ENCODE results near the gene CLTA. TPM values are rescaled to one million over a fixed set of nuclear protein-coding genes. Genes with fewer than 3 reads are reported as not detected.
"Not testable (repeated sequence)": the region's sequence is repeated elsewhere in the genome, so short reads cannot be mapped to it uniquely, and the experiment has no call there.

CLTA gene
- total RNA-seq, 2 experiments from 2014 or later = 156 to 158 TPM

- Mint-ChIP-seq H3K27ac (peak overlapping the region; percentile 67), H3K9me3 (peaks cover 17% of the 10 kb centered on the region), H3K36me3 (ENCODE audit: low read depth) (peaks cover 70% of the 10 kb centered on the region), H3K4me1 (peaks cover 91% of the 10 kb centered on the region), H3K4me3 (no peak overlapping the region), H3K27me3 (no peaks in the 10 kb centered on the region)
- CTCF ChIA-PET = interaction anchor here (0.8 to 6.8 kb wide), 6 partner anchors 8 to 46 kb away, joined by 3 to 37 read pairs (median 5); partner anchors contain the start of genes CCIN and GLIPR2
- POLR2A ChIA-PET = no interaction called here
- no peak for DNase-seq
Observed at GRCh38 chr9:36149197-36149596, 41.5 kb upstream of the CLTA start.

GRCh38 chr9:36150574-36151315 is 40.0 kb upstream of the CLTA start:
- Mint-ChIP-seq H3K27me3 (no peaks in the 10 kb centered on the region), H3K4me3 (peak overlapping the region; percentile 73), H3K27ac (peak overlapping the region; percentile 98), H3K4me1 (peaks cover 82% of the 10 kb centered on the region), H3K9me3 (peaks cover 12% of the 10 kb centered on the region), H3K36me3 (ENCODE audit: low read depth) (peaks cover 65% of the 10 kb centered on the region)
- no peak for DNase-seq
- CTCF ChIA-PET = interaction anchor here (2.9 to 6.8 kb wide), 2 partner anchors 13 to 16 kb away, joined by 19 to 37 read pairs; partner anchors contain the start of gene GLIPR2
- POLR2A ChIA-PET = interaction anchor here (1.3 kb wide), 1 partner anchor 14 kb away, joined by 4 read pairs; the partner anchor contains the start of gene GLIPR2

GRCh38 chr9:36151316-36152210 is 39.2 kb upstream of the CLTA start:
- H3K4me1 Mint-ChIP-seq = peaks cover 74% of the 10 kb centered on the region
- ChIA-PET CTCF (interaction anchor here (2.9 to 6.8 kb wide), 2 partner anchors 14 to 15 kb away, joined by 19 to 37 read pairs; partner anchors contain the start of gene GLIPR2), POLR2A (interaction anchor here (1.3 kb wide), 1 partner anchor 15 kb away, joined by 4 read pairs; the partner anchor contains the start of gene GLIPR2)
- H3K27me3 Mint-ChIP-seq = no peaks in the 10 kb centered on the region
- peak; percentile 92 for DNase-seq
- peak overlapping the region; percentile 98 for H3K27ac Mint-ChIP-seq
- peaks cover 63% of the 10 kb centered on the region for H3K36me3 Mint-ChIP-seq (ENCODE audit: low read depth)
- H3K4me3 Mint-ChIP-seq = peak overlapping the region; percentile 73
- H3K9me3 Mint-ChIP-seq = peaks cover 7% of the 10 kb centered on the region

- Mint-ChIP-seq H3K4me1 (peaks cover 63% of the 10 kb centered on the region), H3K27me3 (no peaks in the 10 kb centered on the region), H3K9me3 (peaks cover 4% of the 10 kb centered on the region), H3K36me3 (ENCODE audit: low read depth) (peaks cover 58% of the 10 kb centered on the region), H3K27ac (peak overlapping the region; percentile 98), H3K4me3 (no peak overlapping the region)
- ChIA-PET CTCF (interaction anchor here (0.6 to 6.8 kb wide), 4 partner anchors 11 to 29 kb away, joined by 4 to 37 read pairs (median 12); partner anchors contain the start of gene GLIPR2), POLR2A (interaction anchor here (0.7 kb wide), 1 partner anchor 37 kb away, joined by 3 read pairs; no protein-coding TSS in a partner anchor)
- no peak for DNase-seq
Observed at GRCh38 chr9:36152741-36153438, 37.8 kb upstream of the CLTA start.

GRCh38 chr9:36153746-36154145 is 37.0 kb upstream of the CLTA start:
- Mint-ChIP-seq H3K27me3 (no peaks in the 10 kb centered on the region), H3K4me1 (peaks cover 61% of the 10 kb centered on the region), H3K9me3 (peaks cover 10% of the 10 kb centered on the region), H3K36me3 (ENCODE audit: low read depth) (peaks cover 60% of the 10 kb centered on the region), H3K27ac (peak overlapping the region; percentile 98), H3K4me3 (no peak overlapping the region)
- ChIA-PET POLR2A (interaction anchor here (0.7 kb wide), 1 partner anchor 164 kb away, joined by 3 read pairs; no protein-coding TSS in a partner anchor), CTCF (interaction anchor here (1.2 to 1.7 kb wide), 2 partner anchors 11 to 51 kb away, joined by 3 to 4 read pairs; no protein-coding TSS in a partner anchor)
- no peak for DNase-seq

GRCh38 chr9:36154331-36154952 is 36.3 kb upstream of the CLTA start:
- Mint-ChIP-seq H3K4me1 (peaks cover 58% of the 10 kb centered on the region), H3K9me3 (peaks cover 10% of the 10 kb centered on the region), H3K4me3 (no peak overlapping the region), H3K27ac (peak overlapping the region; percentile 17), H3K27me3 (no peaks in the 10 kb centered on the region), H3K36me3 (ENCODE audit: low read depth) (peaks cover 63% of the 10 kb centered on the region)
- ChIA-PET CTCF (interaction anchor here (1.2 to 1.7 kb wide), 4 partner anchors 10 to 51 kb away, joined by 3 to 4 read pairs (median 4); no protein-coding TSS in a partner anchor), POLR2A (interaction anchor here (0.7 kb wide), 1 partner anchor 164 kb away, joined by 3 read pairs; no protein-coding TSS in a partner anchor)
- no peak for DNase-seq

- H3K27me3 Mint-ChIP-seq = no peaks in the 10 kb centered on the region
- DNase-seq = no peak
- H3K9me3 Mint-ChIP-seq = peaks cover 10% of the 10 kb centered on the region
- CTCF ChIA-PET = interaction anchor here (1.3 to 2.4 kb wide), 4 partner anchors 9 to 28 kb away, joined by 3 to 10 read pairs (median 3); partner anchors contain the start of gene GLIPR2
- no peak overlapping the region for H3K27ac Mint-ChIP-seq
- POLR2A ChIA-PET = no interaction called here
- H3K4me1 Mint-ChIP-seq = peaks cover 46% of the 10 kb centered on the region
- H3K36me3 Mint-ChIP-seq (ENCODE audit: low read depth) = peaks cover 61% of the 10 kb centered on the region
- no peak overlapping the region for H3K4me3 Mint-ChIP-seq
Observed at GRCh38 chr9:36156116-36156515, 34.6 kb upstream of the CLTA start.

GRCh38 chr9:36158122-36158521 is 32.6 kb upstream of the CLTA start:
- Mint-ChIP-seq H3K36me3 (ENCODE audit: low read depth) (peaks cover 57% of the 10 kb centered on the region), H3K27me3 (no peaks in the 10 kb centered on the region), H3K27ac (no peak overlapping the region), H3K9me3 (peaks cover 10% of the 10 kb centered on the region), H3K4me3 (no peak overlapping the region), H3K4me1 (peaks cover 33% of the 10 kb centered on the region)
- ChIA-PET POLR2A (no interaction called here), CTCF (interaction anchor here (1.4 to 2.4 kb wide), 3 partner anchors 8 to 27 kb away, joined by 3 to 10 read pairs (median 3); no protein-coding TSS in a partner anchor)
- DNase-seq = no peak

GRCh38 chr9:36158917-36159316 is 31.8 kb upstream of the CLTA start:
- peak overlapping the region; percentile 22 for H3K27ac Mint-ChIP-seq
- peaks cover 53% of the 10 kb centered on the region for H3K36me3 Mint-ChIP-seq (ENCODE audit: low read depth)
- H3K4me3 Mint-ChIP-seq = no peak overlapping the region
- H3K4me1 Mint-ChIP-seq = peaks cover 26% of the 10 kb centered on the region
- peaks cover 10% of the 10 kb centered on the region for H3K9me3 Mint-ChIP-seq
- DNase-seq = no peak
- H3K27me3 Mint-ChIP-seq = no peaks in the 10 kb centered on the region
- ChIA-PET POLR2A (no interaction called here), CTCF (interaction anchor here (0.7 kb wide), 1 partner anchor 178 kb away, joined by 3 read pairs; no protein-coding TSS in a partner anchor)

- H3K27me3 Mint-ChIP-seq, H3K4me3 Mint-ChIP-seq, POLR2A ChIA-PET, H3K9me3 Mint-ChIP-seq, DNase-seq: not testable (repeated sequence)
- CTCF ChIA-PET = interaction anchor here (0.7 kb wide), 1 partner anchor 178 kb away, joined by 3 read pairs; no protein-coding TSS in a partner anchor
- peaks cover 47% of the 10 kb centered on the region for H3K36me3 Mint-ChIP-seq (ENCODE audit: low read depth)
- peak overlapping the region; percentile 34 for H3K27ac Mint-ChIP-seq
- H3K4me1 Mint-ChIP-seq = peaks cover 24% of the 10 kb centered on the region
Observed at GRCh38 chr9:36159509-36159908, 31.2 kb upstream of the CLTA start.

GRCh38 chr9:36160126-36160525 is 30.6 kb upstream of the CLTA start:
- H3K4me3 Mint-ChIP-seq, H3K27ac Mint-ChIP-seq, DNase-seq, H3K27me3 Mint-ChIP-seq, H3K9me3 Mint-ChIP-seq, CTCF ChIA-PET, POLR2A ChIA-PET: not testable (repeated sequence)
- H3K36me3 Mint-ChIP-seq (ENCODE audit: low read depth) = peaks cover 43% of the 10 kb centered on the region
- H3K4me1 Mint-ChIP-seq = peaks cover 22% of the 10 kb centered on the region
